ENCODE data around the gene EPHB3.
A peak's percentile ranks its signal among the peaks of the same experiment; 100 is the strongest.

The EPHB3 gene

DNA sequence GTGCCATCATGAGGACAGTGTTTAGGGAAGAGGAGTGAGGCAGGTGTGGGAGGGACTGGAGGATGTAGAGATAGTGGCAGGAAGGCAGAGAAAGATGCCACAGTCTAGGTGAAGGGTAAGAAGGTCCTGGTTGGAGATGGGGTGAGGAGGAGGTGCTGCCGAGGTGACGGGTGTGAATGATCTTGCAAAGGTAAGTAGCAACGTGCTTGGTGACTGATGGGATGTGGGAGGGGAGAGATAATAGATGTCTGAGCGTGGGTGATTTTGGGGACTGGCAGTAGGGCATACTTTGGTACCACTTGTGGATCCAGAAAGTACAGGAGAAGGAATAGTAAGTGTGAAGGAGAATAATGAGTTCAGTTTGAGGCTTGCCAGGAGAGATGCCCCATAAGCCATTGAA, 27.2 kb downstream of the EPHB3 start:
- Histone ChIP-seq H3K4me3 (ENCODE audit: low read length) (no peak overlapping the region), H3K27me3 (replicated peaks; ENCODE audit: control insufficient read depth, insufficient read depth, low read length) (no peaks in the 10 kb centered on the region), H3K9me3 (ENCODE audit: control insufficient read depth, low read length) (no peaks in the 10 kb centered on the region), H3K4me1 (ENCODE audit: control insufficient read depth, insufficient read depth, low read length) (peaks cover 20% of the 10 kb centered on the region), H3K36me3 (ENCODE audit: control insufficient read depth, insufficient read depth, low read length, severe bottlenecking) (no peaks in the 10 kb centered on the region), H3K9ac (ENCODE audit: low read length) (no peak overlapping the region)
- DNase-seq (ENCODE audit: low read depth): no peak

DNA sequence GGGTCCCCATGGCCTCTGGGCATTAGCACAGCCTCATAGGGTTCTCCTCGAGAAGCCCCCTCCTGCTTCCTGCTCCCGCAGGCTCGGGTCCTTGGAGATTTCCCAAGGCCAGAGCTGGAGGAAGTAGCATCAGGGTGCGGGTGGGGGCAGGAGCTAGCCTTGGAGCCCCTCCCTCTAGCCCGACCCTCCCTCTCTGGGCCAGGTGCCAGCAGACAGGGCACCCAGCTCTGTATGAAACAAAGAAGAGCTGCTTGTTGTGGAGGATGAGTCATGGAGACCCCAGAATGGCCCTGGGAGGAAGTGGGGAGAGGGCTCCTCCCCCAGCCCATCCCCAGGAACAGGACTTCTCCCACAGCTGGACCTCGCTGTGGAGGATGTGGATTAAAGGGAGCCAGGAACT, 29.2 kb downstream of the EPHB3 start:
- Histone ChIP-seq H3K36me3 (ENCODE audit: control insufficient read depth, insufficient read depth, low read length, severe bottlenecking) (no peaks in the 10 kb centered on the region), H3K9ac (ENCODE audit: low read length) (no peak overlapping the region), H3K27me3 (replicated peaks; ENCODE audit: control insufficient read depth, insufficient read depth, low read length) (no peaks in the 10 kb centered on the region), H3K4me3 (ENCODE audit: low read length) (no peak overlapping the region), H3K9me3 (ENCODE audit: control insufficient read depth, low read length) (no peaks in the 10 kb centered on the region), H3K4me1 (ENCODE audit: control insufficient read depth, insufficient read depth, low read length) (peaks cover 22% of the 10 kb centered on the region)
- DNase-seq (ENCODE audit: low read depth): no peak

DNA sequence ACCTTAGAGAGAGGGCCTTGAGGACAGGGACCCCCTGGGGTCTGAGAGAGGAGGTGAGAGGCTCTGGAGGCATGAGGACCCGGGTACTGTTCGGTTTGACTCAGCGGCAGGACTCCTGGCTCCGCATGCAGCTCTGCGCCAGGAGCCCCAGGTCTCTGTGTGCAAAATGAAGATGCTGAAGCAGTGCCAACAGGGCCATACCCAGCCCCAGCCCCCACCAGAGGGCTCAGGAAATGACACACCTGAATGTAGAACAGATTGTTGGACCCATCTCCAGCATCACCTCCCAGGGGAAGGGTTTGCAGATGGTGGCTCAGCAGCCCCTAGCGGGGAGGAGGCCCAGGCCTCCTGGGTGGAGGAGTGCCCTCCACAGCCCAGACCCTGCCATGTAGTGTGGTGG, 30.2 kb downstream of the EPHB3 start:
- Histone ChIP-seq H3K4me1 (ENCODE audit: control insufficient read depth, insufficient read depth, low read length) (peaks cover 22% of the 10 kb centered on the region), H3K27me3 (replicated peaks; ENCODE audit: control insufficient read depth, insufficient read depth, low read length) (no peaks in the 10 kb centered on the region), H3K4me3 (ENCODE audit: low read length) (peak overlapping the region; percentile 7), H3K9ac (ENCODE audit: low read length) (peak overlapping the region; percentile 42), H3K36me3 (ENCODE audit: control insufficient read depth, insufficient read depth, low read length, severe bottlenecking) (no peaks in the 10 kb centered on the region), H3K9me3 (ENCODE audit: control insufficient read depth, low read length) (no peaks in the 10 kb centered on the region)
- no peak for DNase-seq (ENCODE audit: low read depth)

DNA sequence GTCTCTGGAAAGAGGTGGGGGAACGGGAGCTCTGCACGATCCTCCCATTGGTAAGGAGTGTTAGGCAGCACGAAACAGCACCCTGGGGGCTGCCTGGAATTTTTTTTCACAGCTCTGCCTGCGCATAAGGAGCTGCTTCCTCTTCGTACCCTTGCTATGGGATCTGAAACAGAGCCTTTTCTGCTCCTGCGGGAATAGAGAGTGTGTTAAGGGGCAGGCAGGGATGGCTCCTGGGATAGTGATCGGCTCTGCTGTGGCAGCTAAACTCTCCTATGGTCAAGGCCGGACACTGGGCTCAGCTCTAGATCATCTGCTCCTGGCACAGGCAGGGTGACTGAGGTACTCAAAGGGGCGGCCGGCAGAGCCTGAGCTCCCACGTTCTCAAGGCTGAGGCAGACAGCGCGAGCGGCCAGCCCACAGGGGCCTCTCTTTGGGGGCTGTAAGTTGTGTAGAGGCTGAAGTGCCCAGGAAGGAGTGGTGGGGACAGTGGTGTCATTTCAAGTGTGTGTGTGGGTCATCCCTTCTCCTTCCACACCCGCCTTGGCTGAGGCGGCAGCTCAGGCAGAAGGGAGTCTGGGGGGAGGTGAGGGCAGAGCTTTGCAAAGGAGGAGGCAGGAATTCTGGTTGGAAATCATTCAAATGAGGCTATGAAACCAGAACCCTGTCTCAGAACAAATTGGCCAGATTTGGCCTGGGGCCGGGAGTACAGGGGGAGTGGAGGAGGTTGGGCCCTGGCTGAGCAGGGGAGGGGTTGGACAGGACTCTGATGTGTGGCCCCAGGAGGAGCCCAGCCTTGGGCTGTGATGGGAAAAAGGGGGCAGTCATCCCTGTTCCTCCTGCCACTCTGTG, 31.0 kb downstream of the EPHB3 start:
- Histone ChIP-seq H3K4me1 (ENCODE audit: control insufficient read depth, insufficient read depth, low read length) (peaks cover 22% of the 10 kb centered on the region), H3K36me3 (ENCODE audit: control insufficient read depth, insufficient read depth, low read length, severe bottlenecking) (no peaks in the 10 kb centered on the region)

DNA sequence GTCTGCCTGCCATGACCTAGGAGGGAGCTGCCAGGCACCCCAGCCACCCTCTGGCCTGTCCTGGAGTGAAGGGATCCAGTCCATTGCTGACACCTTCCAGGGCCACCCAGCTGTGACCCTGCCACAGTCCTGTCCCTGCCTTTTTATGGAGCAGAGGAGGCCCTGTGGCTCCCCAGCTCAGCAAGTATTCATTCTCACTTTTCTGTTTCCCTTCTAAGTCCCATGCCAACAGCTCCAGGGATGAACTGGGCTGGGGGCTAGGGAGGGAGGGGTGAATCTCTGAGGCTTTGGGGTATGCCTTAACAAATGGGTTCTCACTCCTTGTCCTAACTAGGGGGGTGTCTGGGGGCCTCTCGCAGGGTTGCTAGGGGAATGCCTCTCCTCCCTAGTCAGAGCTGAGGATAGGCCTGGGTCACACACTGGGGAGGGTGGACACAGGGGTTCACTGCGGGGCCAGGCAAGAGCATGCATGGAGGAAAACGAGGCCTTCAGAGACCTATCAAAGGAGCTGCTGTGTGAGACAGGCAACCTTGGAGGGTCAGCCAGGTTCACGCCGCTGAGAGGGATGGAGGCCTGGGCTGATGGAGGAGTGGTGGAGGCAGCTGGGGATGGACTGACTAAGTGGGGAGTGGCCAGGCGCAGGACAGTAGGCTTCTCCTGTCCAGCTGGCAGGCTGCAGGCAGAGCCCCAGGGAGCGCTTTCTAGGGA, 31.8 kb downstream of the EPHB3 start:
- peaks cover 22% of the 10 kb centered on the region for H3K4me1 ChIP-seq (ENCODE audit: control insufficient read depth, insufficient read depth, low read length)
- no peaks in the 10 kb centered on the region for H3K9me3 ChIP-seq (ENCODE audit: control insufficient read depth, low read length)
- H3K36me3 ChIP-seq (ENCODE audit: control insufficient read depth, insufficient read depth, low read length, severe bottlenecking): no peaks in the 10 kb centered on the region
- H3K4me3 ChIP-seq (ENCODE audit: low read length): no peak overlapping the region
- H3K27me3 ChIP-seq (replicated peaks; ENCODE audit: control insufficient read depth, insufficient read depth, low read length): no peaks in the 10 kb centered on the region
- no peak for DNase-seq (ENCODE audit: low read depth)
- no peak overlapping the region for H3K9ac ChIP-seq (ENCODE audit: low read length)

More for the DNA sequence above, 31.0 kb downstream of the EPHB3 start:
- peak overlapping the region; percentile 7 for H3K4me3 ChIP-seq (ENCODE audit: low read length)
- no peaks in the 10 kb centered on the region for H3K27me3 ChIP-seq (replicated peaks; ENCODE audit: control insufficient read depth, insufficient read depth, low read length)
- peak; percentile 67 for DNase-seq (ENCODE audit: low read depth)
- H3K9me3 ChIP-seq (ENCODE audit: control insufficient read depth, low read length): no peaks in the 10 kb centered on the region
- H3K9ac ChIP-seq (ENCODE audit: low read length): peak overlapping the region; percentile 42

DNA sequence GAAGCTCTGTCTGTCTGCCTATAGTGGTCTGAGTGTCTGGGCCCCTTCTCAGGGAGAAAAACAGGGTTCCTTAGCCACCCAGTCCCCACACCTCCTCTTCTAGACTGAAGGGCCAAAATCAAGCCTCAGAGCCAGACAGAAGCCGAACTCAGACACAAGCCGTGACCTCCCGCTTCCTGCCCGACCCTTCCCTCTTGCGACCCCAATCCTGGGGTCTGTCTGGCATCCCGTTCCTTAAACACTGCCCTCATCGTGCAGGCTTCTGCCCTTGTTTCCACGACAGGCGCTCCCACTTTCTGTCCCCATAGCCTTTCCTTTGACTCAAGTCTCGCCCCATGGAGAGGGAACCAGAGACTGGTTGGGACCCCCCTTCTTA, 32.3 kb downstream of the EPHB3 start:
- no peaks in the 10 kb centered on the region for H3K27me3 ChIP-seq (replicated peaks; ENCODE audit: control insufficient read depth, insufficient read depth, low read length)
- no peak overlapping the region for H3K4me3 ChIP-seq (ENCODE audit: low read length)
- no peak for DNase-seq (ENCODE audit: low read depth)
- H3K36me3 ChIP-seq (ENCODE audit: control insufficient read depth, insufficient read depth, low read length, severe bottlenecking): no peaks in the 10 kb centered on the region
- no peak overlapping the region for H3K9ac ChIP-seq (ENCODE audit: low read length)
- H3K4me1 ChIP-seq (ENCODE audit: control insufficient read depth, insufficient read depth, low read length): peaks cover 22% of the 10 kb centered on the region
- H3K9me3 ChIP-seq (ENCODE audit: control insufficient read depth, low read length): no peaks in the 10 kb centered on the region

DNA sequence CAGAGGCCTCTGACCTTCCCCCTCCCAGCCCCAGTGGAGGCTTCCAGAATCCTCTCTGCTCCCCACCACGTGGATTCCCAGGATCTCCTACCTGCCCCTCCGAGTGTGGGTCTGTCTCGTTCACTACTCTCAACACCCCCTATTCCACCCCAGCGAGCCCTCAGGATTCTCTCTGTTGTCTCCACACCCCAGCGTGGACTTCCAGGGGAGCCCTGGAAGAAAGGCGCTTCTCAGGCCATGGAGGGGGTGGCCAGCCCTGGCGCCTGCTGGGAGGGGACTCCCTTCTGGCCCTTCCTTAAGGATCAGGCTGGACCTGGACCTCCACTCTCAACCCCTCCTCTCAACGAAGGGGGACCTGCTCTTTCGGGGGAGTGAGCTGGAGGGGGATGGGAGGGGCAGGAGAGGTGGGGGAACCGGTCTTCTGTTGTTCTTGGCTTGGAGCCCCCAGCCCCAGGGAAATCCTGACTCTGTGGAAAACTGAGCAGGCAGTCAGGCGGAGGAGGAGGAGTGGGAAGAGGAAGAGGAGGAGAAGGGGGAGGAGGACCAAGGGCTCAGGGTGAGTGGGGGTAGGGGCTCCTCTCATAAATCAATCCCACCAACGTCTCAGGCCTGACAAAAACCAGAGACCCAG, 32.9 kb downstream of the EPHB3 start:
- no peak for DNase-seq (ENCODE audit: low read depth)
- no peaks in the 10 kb centered on the region for H3K9me3 ChIP-seq (ENCODE audit: control insufficient read depth, low read length)
- no peaks in the 10 kb centered on the region for H3K27me3 ChIP-seq (replicated peaks; ENCODE audit: control insufficient read depth, insufficient read depth, low read length)
- peaks cover 22% of the 10 kb centered on the region for H3K4me1 ChIP-seq (ENCODE audit: control insufficient read depth, insufficient read depth, low read length)
- no peaks in the 10 kb centered on the region for H3K36me3 ChIP-seq (ENCODE audit: control insufficient read depth, insufficient read depth, low read length, severe bottlenecking)
- no peak overlapping the region for H3K9ac ChIP-seq (ENCODE audit: low read length)
- no peak overlapping the region for H3K4me3 ChIP-seq (ENCODE audit: low read length)

DNA sequence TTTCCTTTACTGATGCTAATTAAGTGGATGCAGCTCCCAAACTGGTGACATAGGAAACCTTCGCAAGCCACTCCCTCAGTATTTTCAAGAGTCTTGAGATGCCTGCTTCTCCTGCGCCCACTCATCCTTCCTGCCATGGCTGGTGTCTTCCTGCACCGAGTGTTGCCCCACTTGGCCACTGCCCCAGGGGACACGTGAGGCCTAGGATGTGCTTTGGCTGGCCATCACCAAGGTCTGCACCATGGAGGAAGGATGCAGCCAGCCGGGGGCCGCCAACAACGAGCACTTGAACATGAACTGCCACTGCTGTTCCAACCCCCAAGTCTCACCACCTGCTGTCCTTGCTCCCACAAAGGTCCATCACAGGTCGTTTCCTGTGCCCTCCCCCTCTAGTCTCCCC, 34.1 kb downstream of the EPHB3 start:
- no peak overlapping the region for H3K4me3 ChIP-seq (ENCODE audit: low read length)
- no peak for DNase-seq (ENCODE audit: low read depth)
- H3K4me1 ChIP-seq (ENCODE audit: control insufficient read depth, insufficient read depth, low read length): peaks cover 22% of the 10 kb centered on the region
- H3K27me3 ChIP-seq (replicated peaks; ENCODE audit: control insufficient read depth, insufficient read depth, low read length): no peaks in the 10 kb centered on the region
- H3K9ac ChIP-seq (ENCODE audit: low read length): no peak overlapping the region
- H3K9me3 ChIP-seq (ENCODE audit: control insufficient read depth, low read length): no peaks in the 10 kb centered on the region
- H3K36me3 ChIP-seq (ENCODE audit: control insufficient read depth, insufficient read depth, low read length, severe bottlenecking): no peaks in the 10 kb centered on the region

DNA sequence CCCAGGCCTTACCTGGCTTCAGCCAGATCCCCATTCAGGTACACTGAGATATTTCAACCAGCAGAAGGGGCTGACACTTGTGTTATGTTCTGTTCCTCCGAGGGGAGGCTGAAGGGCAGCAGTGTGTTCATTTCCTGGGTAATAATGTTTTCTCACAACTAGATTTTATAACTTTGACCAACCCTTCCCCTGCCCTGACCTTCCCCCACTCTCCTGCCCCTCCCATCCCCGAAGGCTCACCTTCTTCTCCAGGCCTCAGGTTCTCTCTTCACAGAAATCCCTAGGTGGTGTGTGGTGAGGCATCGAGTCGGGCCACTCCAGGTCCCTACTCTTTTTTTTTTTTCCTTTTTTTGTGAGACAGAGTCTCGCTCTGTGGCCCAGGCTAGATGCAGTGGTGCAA, 34.6 kb downstream of the EPHB3 start:
- H3K9ac ChIP-seq (ENCODE audit: low read length): no peak overlapping the region

DNA sequence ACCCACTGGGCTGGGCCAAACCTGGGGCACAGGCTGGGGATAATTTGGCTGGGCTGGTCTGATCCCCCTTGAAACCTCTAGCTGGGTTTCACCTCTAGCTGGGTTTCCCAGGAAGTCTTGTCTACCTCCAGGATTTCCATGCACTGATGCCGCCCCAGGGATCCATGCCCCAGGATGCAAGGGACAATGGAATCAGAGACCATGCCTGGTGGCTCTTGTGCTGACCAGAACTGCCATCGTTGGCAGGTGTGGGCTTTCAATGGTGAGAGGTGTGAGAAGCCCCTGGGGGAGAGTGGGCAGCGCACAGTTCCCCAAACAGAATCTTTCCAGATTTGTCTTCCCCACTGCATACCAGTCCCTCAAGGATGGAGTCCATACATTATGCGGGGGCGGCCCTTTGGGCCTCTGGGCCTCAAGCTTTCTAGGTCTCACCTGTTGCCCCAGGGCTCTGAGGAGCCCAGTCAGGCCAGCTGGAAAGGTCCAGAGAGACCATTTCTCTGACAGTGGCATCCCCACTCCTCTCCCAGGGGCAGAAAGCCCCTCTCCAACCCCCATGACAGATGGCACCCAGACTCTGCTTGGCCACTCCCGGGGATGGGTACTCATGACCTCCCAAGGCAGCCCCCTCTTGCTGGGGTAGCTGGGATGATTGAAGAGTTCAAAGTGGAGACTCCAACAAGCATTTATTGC, 35.4 kb downstream of the EPHB3 start:
- no peaks in the 10 kb centered on the region for H3K36me3 ChIP-seq (ENCODE audit: control insufficient read depth, insufficient read depth, low read length, severe bottlenecking)
- H3K4me3 ChIP-seq (ENCODE audit: low read length): no peak overlapping the region
- H3K4me1 ChIP-seq (ENCODE audit: control insufficient read depth, insufficient read depth, low read length): peaks cover 19% of the 10 kb centered on the region
- DNase-seq (ENCODE audit: low read depth): no peak
- H3K9me3 ChIP-seq (ENCODE audit: control insufficient read depth, low read length): no peaks in the 10 kb centered on the region
- H3K9ac ChIP-seq (ENCODE audit: low read length): no peak overlapping the region
- peaks cover under 1% of the 10 kb centered on the region for H3K27me3 ChIP-seq (replicated peaks; ENCODE audit: control insufficient read depth, insufficient read depth, low read length)

More for the DNA sequence above, 34.6 kb downstream of the EPHB3 start:
- no peaks in the 10 kb centered on the region for H3K36me3 ChIP-seq (ENCODE audit: control insufficient read depth, insufficient read depth, low read length, severe bottlenecking)
- H3K27me3 ChIP-seq (replicated peaks; ENCODE audit: control insufficient read depth, insufficient read depth, low read length): no peaks in the 10 kb centered on the region
- DNase-seq (ENCODE audit: low read depth): no peak
- no peak overlapping the region for H3K4me3 ChIP-seq (ENCODE audit: low read length)
- H3K9me3 ChIP-seq (ENCODE audit: control insufficient read depth, low read length): no peaks in the 10 kb centered on the region
- H3K4me1 ChIP-seq (ENCODE audit: control insufficient read depth, insufficient read depth, low read length): peaks cover 22% of the 10 kb centered on the region
